Stimulated activated CD8-positive, alpha-beta memory T cell treated with anti-CD3 and anti-CD28 coated beads, Interleukin-7, amount 100 ng/mL, for 48 hours (primary cell): Measurements from ENCODE around the gene SRL.
"Not testable (repeated sequence)": the region's sequence is repeated elsewhere in the genome, so short reads cannot be mapped to it uniquely, and the experiment has no call there.

Source experiments
- DNase-seq, 2 donors: peaks; one replicate each; pipeline ENCODE4 v3.0.0-alpha.2; 2020; ENCODE audit warnings: low read depth in 1 of 2; ENCODE audit errors: extremely low read depth in 1 of 2

The SRL gene

DNA sequence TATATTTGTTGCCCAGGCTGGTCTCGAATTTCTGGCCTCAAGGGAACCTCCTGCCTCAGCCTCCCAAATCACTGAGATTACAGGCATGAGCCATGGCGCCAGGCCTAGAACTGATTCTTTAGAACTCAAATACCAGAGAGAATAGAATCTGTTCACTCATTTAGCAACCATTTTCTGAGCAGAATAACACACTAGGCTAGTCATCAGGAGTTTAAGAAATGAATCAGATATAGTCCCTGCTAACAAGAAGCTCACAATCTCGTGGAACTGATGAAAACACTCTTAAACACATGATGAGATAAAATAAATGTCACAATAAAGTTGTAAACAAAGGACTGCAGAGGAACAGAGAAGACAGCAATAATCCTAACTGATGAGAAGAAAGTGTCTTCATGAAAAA, 69.8 kb downstream of the SRL start:
- no peak for DNase-seq

DNA sequence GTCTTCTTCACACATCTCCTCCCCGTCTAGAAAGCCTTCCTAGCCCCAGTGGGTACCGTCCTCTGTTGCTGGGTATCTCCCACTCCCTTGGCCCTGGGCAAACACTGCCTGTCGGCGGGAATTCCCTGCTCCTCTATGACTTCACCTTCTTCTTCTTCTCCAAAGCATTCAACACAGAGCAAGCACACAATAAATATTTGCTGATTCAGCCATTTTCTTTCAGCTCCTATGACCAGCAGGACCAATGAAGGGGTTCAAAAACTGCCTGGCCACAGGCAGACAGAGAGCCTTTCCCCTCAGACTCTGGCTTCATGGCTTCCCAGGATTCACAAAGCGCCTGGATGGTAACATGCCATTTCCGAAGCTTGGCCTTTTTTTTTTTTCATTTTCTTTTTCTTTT, 72.5 kb downstream of the SRL start:
- no peak for DNase-seq

DNA sequence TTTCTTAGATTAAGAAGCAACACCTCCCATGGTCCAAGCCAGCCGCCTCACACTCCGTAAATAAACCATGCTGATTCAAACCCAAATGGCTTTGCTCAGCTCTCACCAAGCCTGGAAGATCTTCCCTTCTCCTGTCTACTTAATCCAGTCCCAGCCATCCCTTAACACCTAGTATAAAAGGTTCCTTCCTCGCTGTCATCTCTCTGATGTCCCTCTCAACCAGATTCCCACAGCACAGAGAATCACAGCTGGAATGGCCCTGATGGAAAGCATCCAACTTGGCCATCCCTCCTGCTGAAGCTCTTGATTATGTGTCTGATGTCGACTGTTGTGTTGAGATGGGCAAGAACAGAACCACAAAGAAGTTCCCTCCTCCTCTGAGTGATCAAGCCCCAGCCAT, 75.1 kb downstream of the SRL start:
- no peak for DNase-seq

DNA sequence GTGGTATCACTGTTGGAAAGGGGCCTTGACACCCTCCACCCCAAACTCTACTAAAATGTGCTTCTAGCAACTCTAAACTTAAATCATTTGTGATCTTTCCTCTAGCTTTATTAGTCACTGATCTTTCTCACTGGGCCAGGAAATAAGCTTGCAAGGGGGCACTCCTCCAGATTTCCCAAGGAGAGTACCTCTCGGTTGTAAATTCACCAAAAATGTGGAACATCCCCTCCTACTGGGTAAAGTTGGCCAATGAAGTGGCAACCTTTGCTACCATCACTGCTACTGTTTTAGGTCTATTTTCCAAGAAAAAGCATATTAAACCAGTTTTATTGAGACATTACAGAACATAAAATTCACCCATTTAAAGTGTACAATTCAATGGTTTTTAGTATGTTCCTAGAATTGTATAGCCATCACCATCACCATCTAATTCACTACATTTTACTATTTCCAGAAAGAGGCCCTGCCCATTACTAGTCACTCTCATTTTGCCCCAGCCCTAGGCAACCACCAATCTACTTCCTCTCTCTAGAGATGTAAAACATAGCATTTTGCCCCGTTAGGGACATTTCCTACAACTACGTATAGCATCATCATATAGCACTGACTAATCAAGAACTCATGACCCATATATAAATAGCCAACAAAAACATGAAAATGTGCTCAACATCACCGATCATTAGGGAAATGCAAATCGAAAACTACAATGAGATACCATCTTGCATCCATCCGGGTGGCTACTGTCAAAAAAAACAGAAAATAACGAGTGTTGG, 81.0 kb downstream of the SRL start:
- no peak for DNase-seq

GRCh38 chr16:4159726-4160125, 82.2 kb downstream of the SRL start:
- DNase-seq: no peak

- no peak for DNase-seq
These were observed 83.5 kb downstream of the SRL start for GRCh38 chr16:4158143-4159093.

GRCh38 chr16:4157376-4157825, 84.5 kb downstream of the SRL start:
- DNase-seq: no peak

- DNase-seq: not testable (repeated sequence)
These were observed 85.4 kb downstream of the SRL start for GRCh38 chr16:4156503-4156902.

- not testable (repeated sequence) for DNase-seq
These were observed 88.5 kb downstream of the SRL start for GRCh38 chr16:4153364-4153763.

DNA sequence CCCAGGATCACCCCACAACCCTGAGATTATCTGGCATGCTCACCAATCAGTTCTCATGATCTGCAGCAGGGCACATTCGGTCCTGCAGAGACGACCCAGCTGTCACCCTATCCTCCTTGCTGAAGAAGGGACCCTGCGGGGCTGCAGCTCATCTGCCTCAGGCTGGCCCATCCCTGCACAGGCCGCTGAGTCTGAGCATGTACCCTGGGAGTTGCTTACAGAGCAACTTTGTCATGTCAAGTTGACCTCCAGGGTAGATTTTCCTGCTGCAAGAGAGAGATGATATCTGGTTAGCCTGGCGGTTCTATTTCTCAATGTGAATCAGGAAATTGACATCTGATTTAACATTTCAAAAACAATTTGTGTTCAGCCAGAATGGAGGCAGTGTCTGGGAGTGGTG, 89.6 kb downstream of the SRL start:
- no peak for DNase-seq

- DNase-seq: no peak
These were observed 94.6 kb downstream of the SRL start for GRCh38 chr16:4147236-4147635.

- DNase-seq: no peak
These were observed 99.6 kb downstream of the SRL start for GRCh38 chr16:4142268-4142667.

GRCh38 chr16:4141604-4142003, 100.3 kb downstream of the SRL start:
- no peak for DNase-seq

DNA sequence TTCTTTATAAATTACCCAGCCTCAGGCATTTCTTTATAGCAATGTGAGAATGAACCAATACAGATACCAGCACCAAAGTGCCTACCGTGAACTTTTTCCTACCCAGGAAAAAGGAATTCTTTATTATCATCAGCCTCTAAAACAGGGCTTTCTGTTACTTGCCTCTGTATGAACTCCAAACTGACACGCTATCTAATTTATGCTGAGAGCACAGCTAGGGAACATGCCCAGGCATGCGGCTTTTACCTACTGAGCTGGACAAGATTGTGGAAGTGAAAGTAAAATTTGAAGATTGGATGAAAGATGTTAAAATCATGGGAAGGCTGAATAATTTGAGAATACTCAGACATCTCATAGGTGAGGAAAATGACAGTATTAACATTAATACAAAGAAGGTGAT, 101.2 kb downstream of the SRL start:
- no peak for DNase-seq

DNA sequence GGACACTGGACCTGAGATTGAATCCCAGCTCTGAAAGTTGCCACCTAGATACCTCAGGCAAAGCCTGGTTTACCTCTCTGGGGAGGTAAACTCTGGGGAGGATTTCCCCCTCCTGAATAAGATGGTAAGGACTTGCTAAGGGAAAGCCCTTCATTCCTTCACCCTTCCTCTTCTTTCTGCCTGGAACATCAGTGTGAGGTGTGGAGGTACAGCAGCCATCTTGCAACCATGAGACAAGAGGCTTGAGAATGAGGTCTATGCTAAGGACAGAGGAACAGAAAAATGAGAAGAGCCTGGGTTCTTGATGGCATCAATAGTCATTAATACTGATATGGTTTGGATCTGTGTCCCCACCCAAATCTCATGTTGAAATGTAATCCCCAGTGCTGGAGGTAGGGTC, 101.9 kb downstream of the SRL start:
- DNase-seq: no peak
